GM12892 (cell line): Measurements from ENCODE around the gene C16orf78.

Experiments
- POLR2A ChIP-seq: IDR thresholded peaks from 2 replicates; pipeline ENCODE4 v1.6.1; 2011; ENCODE audit warnings: low read depth, low read length, control low read depth
- POLR2AphosphoS5 ChIP-seq: IDR thresholded peaks from 2 replicates; pipeline ENCODE4 v1.6.1; 2011; ENCODE audit warnings: low read depth, low read length, control low read depth
- TAF1 ChIP-seq: IDR thresholded peaks from 2 replicates; pipeline ENCODE4 v1.6.1; 2011; ENCODE audit warnings: low read depth, mild to moderate bottlenecking, control low read depth, low read length, borderline replicate concordance

- TF ChIP-seq POLR2A (no peak), POLR2AphosphoS5 (no peak), TAF1 (no peak)
These were observed 5.2 kb downstream of the C16orf78 start for GRCh38 chr16:49378816-49379215.
